Activated T-cell treated with anti-CD3 and anti-CD28 coated beads for 4 hours (primary cell): ENCODE data around the gene ASPHD1.
"Not testable (repeated sequence)": the region's sequence is repeated elsewhere in the genome, so short reads cannot be mapped to it uniquely, and the experiment has no call there.

ENCODE experiments used
- DNase-seq: peaks from one replicate; pipeline ENCODE4 v3.0.0-alpha.2; 2020

Gene ASPHD1

DNA sequence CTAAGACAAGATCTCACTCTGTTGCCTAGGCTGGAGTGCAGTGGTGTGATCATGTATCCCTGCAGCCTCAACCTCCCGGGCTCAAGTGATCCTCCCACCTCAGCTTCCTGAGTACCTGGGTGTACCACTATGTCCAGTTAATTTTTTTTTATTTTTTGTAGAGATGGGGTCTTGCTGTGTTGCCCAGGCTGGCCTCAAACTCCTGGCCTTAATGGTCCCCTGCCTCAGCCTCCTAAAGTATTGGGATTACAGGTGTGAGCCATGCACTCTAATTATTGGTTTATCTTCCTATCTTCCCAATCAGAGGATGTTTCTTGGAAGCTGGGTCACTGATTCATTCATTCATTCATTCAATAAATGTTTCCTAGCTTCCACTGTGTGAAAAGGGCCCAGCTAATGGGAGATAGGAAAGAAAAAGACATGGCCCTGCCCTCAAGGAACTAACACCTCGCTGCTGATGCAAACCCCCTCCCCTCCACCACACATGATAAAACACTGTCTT lies 8.5 kb downstream of the ASPHD1 start:
- no peak for DNase-seq

DNA sequence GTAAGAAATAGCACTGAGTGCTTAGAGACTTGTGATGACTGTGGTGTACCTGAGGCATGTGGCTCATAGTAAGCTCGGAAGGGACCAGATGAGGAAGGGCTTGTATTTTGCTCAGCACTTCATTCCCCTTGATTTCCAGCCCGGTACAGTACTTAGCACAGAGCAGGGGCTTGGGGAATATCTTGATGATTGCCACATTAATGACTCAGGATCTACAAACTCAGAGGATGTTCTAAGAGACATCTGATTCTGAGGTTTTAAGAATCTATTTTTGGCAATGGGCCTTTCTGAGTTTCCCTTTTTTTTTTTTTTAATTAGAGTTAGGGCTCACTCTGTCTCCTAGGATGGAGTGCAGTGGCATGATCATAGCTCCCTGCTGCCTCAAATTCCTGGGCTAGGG lies 9.1 kb downstream of the ASPHD1 start:
- DNase-seq = no peak

DNA sequence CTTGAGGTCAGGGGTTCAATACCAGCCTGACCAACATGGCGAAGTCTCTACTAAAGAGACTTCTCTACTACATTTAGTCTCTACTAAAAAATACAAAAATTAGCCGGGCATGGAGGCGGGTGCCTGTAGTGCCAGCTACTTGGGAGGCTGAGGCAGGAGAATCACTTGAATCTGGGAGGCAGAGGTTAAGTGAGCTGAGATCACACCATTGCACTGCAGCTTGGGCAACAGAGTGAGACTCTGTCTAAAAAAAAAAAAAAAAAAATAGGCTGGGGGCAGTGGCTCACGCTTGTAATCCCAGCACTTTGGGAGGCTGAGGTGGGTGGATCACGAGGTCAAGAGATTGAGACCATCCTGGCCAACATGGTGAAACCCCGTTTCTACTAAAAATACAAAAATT lies 9.6 kb downstream of the ASPHD1 start:
- not testable (repeated sequence) for DNase-seq

DNA sequence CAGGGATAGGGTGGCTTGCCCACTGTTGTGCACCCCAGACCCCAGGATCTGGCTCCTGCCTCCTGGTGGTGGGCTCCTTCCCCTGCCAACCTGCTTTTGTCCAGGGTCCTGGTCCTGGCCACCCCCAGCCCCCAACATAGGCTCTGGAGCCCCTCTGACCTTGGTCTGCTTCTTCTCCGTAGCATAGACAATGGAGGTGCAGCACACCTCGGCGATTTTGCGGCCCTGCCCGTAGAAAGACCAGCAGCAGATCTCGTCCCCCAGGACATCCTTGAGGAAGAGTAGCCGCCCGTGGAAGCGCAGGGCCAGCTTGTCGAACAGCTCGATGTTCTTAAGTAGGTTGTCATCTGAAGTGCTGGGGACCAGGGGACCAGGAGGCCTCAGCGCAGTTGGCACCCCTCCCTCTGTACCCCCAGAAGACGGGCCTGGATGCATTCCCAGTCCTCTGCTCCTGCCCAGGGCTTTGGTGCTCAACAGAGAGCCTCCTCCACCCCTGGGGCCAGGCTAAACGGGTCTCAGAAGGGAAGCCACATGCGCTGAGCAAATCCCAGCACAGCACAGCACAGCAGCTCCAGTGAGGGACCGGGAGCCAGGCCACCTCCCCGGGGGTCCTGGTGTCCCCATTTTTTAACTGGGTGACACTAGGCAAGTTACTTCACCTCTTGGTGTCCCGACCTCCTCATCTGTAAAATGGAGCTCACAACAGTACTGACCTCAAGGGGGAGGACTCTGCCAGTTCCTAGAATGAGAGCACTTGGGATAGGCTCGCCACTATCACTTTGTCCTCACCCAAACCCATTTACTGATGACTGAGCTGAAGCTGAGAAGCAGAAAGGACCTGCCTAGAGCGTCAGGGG lies 10.8 kb downstream of the ASPHD1 start:
- DNase-seq = no peak

DNA sequence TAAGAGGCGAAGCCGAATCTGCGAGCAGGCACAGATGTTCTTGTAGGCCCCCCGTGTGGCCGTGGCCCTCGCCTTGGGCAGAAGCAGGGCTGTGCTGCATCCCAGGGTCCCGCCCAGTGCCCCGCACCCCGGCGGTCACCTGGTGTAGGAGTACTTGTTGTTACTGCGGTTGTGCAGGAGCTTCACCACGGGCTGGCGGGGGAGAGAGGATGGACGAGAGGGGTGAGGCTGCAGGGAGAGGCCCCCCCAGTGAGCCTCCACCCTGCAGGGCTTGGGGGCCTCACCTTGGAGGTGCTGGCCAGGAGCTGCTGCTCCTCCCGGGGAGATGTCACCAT lies 11.4 kb downstream of the ASPHD1 start:
- no peak for DNase-seq

DNA sequence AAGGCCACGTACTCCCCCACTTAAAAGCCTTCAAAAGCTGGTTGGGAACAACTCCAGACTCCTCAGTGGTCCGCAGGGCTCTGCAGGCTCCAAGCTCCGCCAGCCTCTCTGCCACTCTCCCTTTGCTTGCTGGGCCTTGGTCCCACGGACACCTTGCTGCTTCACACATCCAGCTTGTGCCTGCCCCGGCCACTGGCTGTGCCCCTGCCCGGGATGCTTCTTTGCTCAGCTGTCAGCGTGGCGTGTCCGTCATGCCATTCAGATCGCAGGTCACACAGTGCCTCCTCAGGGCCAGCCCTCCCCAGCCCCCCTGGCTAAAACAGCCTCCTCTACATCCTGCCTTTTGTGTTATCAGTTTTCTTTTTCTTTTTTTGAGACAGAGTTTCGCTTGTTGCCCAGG lies 11.8 kb downstream of the ASPHD1 start:
- no peak for DNase-seq

DNA sequence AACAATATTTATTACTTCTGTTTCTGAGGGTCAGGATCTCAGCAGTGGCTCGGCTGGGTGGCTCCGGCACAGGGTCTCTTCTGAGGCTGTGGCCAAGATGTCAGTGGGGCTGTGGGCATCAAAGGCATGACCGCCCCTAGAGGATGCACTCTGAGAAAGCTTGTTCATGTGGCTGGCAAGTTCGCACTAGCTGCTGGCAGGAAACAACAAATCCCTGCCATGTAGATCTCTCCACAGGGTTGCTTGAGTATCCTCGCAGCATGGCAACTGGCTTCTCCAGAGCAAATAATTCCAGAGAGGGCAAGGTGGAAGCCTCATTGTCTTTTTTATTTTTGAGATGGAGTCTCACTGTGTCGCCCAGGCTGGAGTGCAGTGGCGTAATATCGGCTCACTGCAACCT lies 13.2 kb downstream of the ASPHD1 start:
- DNase-seq = no peak

DNA sequence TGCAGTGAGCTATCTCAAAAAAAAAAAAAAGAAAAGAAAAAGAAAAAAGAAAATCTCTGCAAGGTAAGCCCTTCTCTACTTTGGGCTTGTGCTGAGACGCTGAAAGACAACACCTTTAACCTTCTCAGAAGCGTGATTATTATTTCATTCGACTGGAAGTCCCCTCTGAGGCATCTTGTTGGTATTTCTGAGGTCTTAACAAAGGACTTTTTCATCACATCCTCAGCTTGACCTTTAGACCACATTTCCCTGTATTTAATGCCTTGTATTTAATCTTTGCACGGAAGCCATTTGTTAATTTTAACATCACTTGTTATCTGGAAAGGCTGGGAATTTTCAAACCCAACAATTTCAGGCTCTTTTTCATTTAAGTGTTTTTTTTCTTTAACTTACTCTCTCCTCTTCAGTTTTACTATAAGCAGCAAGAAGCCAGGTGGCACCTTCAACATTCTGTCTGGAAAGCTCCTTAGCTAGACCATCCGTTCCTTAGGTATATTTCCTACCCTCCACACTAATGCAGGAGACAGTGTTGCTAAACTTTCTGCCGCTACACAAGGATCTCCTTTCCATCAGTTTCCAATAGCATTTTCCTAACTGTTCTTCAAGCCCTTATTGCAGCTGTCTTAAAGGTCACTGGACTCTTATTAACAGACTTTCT lies 15.4 kb downstream of the ASPHD1 start:
- no peak for DNase-seq

DNA sequence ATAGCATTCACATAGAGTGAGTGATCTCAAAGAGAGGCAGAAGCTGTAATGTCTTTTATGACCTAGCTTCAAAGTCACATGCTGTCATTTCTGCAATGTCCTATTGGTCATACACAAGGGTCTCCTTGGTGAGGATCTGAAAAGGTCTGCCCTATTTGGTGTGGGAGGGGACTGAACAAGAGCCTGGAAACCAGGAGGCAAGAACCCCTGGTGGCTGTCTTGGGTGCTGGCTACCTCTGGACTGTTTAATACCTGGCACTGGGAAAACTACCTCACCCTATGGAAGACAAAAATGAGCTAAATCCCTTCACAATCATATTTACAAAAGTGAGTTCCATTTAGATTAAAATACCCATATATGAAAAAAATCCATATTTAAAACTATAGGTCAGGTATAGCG lies 16.7 kb downstream of the ASPHD1 start:
- no peak for DNase-seq

DNA sequence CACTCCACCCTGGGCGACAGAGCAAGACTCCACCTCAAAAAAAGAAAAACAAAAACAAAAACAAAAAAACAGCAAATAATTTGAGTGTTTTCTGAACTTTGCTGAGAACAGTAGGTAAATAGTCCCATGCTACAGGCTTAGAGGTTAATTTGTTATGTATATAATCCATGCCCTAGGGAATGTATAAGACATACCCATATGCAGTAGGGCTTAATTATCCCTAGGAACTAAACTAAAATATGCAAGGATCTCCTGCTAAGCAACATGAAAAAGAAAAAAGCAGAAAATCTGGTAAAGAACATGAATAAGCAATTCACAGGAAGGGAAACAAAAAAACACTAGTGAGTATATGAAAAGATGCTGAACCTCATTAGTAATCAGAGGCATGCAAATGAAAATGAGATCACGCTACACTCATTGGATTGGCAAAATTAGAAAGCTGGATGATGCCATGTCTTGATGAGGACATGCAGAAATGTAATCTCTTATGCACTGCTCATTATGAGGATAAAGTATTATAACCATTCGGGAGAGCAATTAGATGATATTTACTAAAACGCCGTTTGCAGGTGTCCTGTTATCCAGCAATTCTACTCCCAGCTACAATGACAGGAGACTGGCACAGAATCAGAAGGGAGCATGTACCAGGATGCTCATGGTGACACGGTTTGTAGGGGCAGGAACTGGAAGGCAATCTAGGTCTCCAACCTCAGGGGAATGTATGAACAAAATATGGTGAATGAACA lies 20.2 kb downstream of the ASPHD1 start:
- DNase-seq = no peak

DNA sequence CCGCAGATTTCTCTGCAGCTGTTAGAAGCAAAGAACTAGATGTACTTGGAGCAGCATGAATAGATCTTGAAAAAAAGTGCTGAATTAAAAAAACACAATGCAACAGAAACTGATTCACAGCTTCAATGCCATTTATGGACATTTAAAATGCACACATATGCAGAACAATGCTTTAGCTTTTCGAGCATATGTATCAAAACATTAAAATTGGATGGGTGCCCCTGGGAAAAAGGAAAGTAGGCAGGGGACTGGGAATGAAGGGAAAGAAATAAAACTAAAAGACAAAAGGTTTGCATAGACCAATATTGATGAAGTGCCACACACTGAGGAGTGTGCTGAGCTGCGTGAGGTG lies 20.7 kb downstream of the ASPHD1 start:
- DNase-seq = no peak

DNA sequence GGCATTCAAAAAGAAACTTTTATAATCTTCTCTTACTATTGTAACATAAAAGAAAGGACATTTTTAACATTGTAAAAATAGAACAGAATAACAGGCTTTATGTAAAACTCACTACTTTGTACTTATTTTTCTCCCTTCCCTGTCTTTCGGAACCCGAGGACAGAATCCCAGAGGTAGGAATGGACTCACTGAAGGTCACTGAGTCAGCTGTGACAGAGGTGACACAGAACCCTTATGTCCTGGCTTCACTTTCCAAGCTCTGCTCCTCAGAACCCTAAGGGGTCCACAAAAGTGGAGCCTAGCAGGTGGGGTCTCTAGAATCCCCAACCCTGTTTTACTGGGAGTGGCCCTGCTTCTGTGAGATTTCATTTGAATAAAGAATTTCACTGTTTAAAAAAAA lies 22.0 kb downstream of the ASPHD1 start:
- no peak for DNase-seq

DNA sequence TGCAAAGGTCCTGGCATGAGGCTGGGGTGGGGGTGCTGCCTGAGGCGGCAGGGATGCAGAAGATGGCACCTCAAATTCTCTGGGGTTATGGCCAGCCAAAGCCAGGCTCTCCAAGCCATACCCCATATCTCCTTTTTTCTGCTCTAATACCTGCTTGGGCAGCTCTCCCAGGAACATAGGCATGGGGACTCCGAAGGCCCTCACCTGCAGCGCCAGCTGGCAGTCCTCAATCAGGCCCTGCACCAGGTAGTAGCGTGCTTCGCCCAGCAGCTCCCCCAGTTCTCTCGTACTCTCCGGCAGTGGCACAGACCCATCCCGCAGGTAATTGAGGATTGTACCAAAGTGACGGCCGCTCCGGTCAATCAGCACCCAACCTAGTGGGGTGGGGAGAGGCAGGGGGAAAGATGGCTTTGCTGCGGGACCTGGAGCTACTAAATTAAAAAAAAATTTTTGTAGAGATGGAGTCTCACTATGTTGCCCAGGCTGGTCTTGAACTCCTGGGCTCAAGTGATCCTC lies 22.8 kb downstream of the ASPHD1 start:
- no peak for DNase-seq

DNA sequence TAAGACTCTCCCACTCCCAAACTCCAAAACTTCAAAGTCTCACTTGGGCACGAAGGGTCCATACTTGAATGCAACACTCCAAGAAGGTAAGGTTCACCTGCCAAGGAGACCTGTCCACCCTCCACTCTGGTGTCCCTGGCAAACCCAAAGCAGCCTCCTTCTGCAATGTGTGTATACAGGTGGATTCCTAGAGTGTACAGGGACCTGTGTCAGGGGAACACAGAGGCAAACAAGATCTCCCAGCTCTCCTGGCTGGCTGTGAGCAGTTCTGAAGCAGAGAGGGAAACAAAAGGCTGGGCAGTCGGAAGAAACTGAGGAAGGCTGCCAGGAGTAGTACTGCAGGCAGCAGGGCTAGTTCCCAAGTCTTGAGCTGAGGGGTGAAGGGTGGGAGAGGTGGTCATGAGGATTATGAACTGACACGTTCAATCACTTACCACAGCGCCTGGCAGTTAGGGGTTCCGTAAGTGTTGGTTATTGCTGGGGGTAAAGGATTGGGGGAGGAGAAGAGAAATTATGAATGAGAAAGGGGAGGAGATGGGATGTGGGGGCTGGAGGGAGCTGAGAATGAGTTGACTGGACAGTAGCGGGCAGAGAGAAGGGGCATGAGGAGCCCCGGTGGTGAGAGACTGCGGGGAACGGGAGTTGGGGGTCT lies 24.9 kb downstream of the ASPHD1 start:
- no peak for DNase-seq

DNA sequence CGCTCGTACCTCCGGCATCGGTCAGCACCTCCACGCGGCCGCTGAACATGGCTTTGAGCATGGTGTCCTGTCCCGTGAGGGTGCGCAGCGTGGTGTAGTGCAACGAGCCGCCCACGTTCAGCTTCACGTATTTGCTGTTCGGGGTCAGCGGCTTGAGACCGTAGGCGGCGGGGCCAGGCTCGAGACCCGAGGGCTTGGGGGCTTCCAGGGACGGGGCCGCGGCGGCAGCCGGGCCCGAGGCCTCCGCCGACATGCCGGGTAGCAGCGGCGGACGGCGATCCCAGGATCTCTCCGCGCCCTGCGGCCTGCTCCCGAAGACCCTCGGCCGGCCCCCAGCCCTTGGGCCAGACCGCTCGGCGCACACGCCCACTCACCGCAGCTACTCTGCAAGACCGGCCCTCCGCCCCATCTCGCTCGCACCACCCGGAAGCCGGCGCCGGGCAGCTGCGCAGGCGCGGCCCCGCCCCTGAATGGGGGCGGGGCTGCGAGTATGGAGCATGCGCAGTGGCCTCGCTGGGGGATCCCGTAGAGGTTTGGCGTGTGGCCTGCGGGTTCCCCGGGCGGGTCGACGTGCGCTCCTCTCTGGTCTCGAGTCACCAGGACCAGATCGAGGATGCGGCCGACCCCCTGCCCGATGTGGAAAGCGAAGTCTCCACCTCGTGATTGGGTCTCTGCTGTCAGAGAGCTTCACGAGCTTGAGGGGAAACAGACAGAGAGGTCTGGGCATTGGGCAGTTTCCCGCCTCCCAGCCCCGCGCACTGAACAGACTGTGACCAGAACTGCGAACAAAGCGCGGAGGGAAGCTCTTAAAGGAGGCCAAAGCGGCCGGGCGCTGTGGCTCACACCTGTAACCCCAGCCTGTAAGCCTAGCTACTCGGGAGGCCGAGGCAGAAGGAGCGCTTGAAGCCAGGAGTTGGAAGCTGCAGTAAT lies 25.8 kb downstream of the ASPHD1 start, which contains the start of gene KCTD13:
Gene KCTD13 (minus strand): TSS at position 446 of the 930 bp plus-strand sequence. CDS start 193 bp downstream, at position 253.
- DNase-seq = peak; percentile 85

DNA sequence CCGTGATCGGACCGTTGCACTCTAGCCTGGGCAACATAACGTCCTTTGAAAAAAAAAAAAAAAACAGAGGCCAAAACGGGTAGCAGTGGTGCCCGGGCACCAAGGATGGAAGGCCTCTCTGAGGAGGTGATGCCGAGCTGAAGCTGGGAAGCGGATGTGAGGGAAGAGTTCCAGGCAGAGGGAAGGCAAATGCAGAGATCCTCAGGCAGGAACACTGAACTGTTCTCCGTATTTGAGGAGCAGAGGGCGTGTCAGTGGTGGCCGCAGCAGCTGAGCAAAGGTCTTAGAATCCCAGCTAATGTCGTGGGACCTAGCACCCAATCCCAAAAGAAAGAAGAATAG lies 26.4 kb downstream of the ASPHD1 start:
- no peak for DNase-seq

DNA sequence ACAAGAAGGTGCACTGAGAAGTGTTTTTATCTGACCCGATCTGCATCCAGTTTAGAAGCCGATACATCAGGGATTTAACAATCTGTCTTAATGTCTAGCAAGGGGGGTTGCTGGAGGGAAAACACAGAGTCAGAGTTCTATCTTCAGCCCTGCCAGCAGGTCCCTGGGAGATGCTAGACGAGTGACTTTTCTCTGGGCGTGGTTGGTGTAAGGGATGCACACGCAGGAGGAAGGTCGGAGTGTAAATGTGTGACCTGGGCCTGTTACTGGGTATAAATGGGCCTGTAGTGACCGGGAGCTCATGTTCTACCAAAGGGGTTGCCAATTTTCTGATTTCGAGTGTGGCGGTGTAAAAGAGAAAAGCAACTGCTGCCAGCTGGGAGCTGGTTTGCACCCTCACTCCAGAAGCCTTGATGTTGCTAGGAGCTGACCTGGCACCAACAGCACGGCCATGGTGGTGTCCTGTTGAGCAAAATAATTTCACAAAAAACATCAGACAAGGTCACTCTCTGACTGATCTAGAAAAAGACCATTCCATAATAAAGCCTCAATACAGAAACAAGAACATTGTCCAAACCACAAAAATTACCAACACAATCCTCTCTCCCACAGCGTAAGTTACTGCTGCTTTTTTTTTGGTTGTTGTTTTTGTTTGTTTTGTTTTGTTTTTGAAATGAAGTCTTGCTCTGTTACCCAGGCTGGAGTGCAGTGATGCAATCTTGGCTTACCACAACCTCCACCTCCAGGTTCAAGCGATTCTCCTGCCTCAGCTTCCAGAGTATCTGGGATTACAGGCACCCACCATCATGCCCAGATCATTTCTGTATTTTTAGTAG lies 27.0 kb downstream of the ASPHD1 start:
- no peak for DNase-seq

DNA sequence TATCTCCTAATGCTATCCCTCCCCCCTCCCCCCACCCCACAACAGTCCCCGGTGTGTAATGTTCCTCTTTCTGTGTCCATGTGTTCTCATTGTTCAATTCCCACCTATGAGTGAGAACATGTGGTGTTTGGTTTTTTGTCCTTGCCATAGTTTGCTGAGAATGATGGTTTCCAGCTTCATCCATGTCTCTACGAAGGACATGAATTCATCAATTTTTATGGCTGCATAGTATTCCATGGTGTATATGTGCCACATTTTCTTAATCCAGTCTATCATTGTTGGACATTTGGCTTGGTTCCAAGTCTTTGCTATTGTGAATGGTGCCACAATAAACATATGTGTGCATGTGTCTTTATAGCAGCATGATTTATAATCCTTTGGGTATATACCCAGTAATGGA lies 31.5 kb downstream of the ASPHD1 start:
- DNase-seq = not testable (repeated sequence)

DNA sequence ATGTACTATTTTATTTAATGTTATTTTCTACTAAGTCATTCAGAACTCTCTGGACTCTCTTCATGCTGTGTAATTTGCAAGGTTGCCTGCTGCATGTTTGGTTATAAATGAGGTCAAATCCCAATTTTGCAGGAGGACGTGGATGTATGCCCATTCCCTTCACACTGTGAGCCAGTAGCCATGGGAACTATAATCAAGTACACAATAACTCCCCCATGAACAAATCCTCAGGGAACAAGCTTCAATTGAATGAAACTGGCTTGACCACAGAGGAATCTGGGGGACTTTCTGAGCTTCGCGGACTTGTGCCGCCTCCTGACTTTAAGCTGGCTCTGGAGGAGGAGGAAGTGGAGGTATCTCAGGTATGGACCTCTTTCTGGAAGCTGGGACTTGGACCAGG lies 40.4 kb downstream of the ASPHD1 start:
- DNase-seq = no peak

DNA sequence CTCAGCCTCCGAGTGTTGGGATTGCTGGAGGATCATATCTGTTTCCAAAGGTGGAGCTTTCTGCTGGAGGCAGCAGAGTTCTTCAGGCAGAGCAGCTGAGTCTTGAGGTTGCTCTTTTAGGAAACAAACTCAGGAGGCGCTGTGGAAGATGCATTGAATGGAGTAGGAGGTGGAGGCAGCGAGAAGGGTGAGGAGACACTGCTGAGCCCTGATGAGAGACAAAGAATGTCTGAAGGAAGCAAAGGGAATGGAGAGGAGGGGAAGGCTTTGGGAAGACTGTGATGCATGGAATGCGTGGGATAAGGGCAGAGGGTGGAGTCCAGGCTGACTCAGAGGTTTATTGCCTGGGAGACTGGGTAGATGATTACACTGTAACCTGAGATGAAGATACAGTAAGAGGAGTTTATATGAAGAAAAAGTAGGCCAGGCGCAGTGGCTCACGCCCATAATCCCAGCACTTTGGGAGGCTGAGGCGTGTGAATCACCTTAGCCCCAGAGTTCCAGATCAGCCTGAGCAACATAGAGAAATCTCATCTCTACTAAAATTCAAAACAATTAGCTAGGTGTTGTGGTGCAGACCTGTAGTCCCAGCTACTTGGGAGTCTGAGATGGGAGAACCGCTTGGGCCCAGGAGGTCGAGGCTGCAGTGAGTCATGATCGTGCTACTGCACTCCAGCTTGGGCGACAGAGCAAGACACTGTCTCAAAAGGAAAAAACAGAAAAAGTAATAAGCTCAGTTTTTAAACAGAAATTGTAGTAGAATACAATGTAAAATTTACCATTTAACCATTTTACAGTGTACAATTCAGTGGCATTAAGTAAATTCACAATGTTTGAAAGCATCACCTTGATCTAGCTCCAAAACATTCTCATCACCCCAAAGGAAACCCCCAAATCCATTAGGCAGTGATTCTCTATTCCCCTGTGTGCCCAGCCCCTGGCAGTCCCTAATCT lies 43.8 kb downstream of the ASPHD1 start:
- no peak for DNase-seq
